Stimulated activated CD4-positive, alpha-beta T cell treated with anti-CD3 and anti-CD28 coated beads, Interleukin-4, amount 100 ng/mL, for 1 hour (primary cell): Measurements from ENCODE around the gene SMC3.
A peak's percentile ranks its signal among the peaks of the same experiment; 100 is the strongest.
"Not testable (repeated sequence)": the region's sequence is repeated elsewhere in the genome, so short reads cannot be mapped to it uniquely, and the experiment has no call there.

Experiments
- DNase-seq: peaks from one replicate; pipeline ENCODE4 v3.0.0-alpha.2; 2020

The SMC3 gene

DNA sequence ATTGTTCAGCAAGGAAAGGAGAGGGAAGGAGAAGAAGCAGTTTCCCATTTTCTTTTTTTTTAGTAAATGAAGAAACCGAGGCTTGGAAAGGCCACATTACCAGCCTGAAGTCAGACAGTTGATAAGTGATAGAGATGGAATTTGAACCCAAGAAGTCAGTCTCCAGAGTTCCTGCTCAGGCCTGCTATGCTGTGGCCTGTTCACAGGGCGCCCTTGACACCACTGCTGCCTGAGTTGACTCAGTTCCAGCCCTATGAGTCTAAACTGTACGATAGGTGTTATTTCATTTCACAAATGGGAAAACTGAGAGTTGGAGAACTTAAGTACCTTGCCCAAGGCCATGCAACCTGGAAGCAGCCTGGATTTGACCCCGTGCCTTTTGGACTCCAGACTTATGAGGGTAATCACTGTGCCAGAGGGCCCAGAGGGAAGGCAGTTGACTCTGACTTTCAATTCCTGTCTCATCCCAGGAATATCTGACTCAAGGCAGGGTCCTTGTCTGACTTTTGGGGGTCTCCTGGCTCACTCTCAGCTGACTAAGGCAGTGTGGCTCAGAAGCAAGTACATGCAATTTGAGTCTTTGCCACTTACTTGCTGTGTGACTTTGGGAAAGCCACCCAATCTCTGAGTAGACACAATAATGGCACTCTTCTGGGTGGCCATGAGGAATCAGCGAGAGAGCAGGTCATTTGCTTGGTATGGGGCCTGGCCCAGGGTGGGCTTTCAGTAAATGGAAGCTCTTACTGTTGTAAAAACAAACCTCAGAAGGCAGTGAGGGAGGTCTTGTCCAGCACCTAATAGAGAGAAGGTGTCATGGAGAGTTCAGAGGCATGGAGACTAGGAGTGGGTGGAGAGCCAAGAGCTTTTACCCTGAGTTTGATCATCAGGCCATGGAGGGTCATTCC is 58.7 kb downstream of the SMC3 start:
- DNase-seq: no peak

DNA sequence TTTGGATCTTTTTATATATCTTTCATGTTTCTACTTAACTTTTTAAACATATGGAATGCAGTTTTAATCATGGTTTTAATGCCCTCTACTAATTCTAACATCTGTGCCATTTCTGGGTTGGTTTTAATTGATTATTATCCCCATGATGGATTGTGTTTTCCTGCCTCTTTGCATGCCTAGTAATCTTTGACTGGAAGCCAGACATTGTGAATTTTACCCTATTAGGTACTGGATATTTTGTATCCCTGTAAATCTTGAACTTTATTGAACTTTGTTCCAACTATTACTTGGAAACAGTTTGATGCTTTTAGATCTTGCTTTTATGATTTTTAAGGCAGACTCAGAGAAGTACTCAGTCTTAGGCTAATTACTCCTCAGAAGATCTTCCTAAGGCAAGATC is 60.7 kb downstream of the SMC3 start:
- DNase-seq: no peak

DNA sequence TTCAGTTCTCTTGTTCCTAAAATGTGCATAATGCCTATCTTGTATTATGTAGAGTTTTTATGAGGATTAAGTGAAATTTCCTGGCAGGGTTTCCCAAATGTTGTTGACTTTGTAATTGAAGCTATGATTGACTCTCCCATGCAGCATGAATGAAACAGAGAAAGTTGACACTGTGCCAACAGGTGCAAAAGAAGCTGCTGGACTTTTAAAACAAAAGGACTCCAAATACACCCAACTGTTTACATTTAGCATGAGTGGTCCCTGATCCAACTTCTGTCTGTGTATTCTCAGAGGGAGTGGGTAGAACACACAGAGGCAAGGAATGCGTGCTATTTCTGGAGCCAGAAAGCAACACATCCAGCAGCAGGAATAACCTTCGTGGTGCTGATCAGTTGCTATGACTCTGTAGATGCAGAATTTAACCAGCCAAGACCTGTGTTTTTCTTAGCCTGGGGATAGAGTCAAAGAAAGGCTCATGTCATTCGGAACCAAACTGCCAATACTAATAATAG is 62.2 kb downstream of the SMC3 start:
- DNase-seq: no peak

DNA sequence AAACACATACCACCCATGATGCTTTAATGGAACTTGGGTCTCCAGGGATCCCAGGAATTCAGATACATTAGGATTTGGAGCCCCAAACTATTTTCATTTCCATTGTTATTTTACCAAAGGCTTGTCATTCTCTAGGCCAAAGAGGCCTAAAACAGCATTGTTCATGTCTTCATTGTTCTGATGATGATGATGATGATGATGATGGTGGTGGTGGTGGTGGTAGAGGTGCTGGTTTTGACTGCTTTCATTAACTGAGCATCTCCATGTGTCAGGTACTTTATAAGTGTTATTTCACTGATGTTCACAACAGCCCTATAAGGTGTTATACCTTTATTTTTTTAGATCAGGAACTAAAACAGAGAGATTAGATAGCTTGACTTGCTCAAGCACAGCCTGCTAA is 64.4 kb downstream of the SMC3 start:
- DNase-seq: no peak

DNA sequence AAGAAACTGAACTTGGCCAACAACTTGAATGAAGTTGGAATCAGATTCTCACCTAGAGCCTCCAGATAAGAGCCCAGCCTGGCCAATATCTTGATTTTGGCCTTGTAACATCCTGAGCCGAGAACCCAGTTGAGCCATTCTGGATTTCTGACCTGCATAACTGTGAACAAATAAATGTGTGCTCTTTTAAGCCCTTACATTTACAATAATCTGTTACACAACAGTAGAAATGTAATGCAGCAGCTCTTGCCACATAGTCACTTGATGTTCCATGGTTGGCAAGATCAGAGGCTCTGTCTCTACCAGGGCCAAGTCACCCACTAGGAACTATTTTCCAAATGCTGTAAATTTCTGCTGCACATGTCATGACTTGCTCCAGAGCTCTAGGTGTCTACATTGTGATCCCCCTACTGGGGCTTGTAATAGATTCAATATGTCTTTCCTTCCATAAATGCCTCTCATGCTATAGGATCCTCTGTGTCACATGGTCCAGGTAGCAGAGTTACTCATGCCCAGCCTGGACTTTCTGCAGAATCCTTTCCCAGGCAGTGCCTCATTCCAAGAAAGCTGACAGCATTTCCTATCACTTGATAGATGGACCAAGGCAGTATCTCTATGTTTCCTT is 65.2 kb downstream of the SMC3 start:
- no peak for DNase-seq

DNA sequence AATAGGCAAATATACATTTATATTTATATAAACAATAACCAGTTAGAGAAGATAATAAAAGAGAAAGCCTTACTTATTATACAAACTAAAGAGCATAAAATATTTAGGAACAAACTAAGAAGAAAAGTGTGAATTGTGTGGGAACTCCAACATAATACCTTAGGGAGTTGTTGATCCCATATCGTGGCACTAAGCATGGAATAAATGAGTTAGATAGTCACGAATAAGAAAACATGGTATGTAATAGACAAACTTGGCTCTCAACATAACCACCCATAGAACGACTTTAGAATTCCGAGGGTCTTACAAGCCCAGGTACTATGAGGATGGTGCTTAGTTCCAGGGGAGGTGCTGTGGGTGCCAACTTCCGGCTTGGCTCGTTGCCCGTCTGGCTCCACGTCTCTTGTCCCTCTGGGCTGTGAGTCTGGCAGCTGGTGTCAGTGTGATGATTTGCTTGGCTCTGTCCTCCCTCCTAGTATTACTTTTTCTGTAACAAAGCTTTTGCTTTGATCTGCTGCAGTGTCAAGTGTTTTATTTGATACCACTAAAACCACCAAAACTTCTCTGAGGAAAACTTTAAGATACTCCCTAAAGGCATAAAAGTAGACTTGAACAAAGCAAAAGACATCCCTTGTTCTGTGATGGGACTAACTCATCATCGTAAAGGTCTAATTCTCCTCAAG is 67.2 kb downstream of the SMC3 start:
- DNase-seq: no peak

DNA sequence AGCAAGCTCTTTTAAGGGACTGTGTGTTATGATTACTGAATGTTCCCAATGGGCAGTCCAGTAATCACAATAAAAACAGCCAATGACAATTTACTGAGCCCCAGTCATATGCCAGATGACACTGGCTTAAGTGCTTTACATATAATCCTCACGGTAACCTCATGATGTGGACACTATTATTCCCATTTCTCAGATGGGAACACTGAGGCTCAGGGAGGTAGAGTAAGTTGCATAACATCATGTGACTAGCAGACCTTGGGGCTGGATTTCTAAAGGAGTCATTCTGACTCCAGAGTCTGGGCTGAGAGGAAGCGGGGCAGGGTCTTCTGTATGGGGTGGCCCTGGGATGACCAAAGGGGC is 69.1 kb downstream of the SMC3 start:
- no peak for DNase-seq

DNA sequence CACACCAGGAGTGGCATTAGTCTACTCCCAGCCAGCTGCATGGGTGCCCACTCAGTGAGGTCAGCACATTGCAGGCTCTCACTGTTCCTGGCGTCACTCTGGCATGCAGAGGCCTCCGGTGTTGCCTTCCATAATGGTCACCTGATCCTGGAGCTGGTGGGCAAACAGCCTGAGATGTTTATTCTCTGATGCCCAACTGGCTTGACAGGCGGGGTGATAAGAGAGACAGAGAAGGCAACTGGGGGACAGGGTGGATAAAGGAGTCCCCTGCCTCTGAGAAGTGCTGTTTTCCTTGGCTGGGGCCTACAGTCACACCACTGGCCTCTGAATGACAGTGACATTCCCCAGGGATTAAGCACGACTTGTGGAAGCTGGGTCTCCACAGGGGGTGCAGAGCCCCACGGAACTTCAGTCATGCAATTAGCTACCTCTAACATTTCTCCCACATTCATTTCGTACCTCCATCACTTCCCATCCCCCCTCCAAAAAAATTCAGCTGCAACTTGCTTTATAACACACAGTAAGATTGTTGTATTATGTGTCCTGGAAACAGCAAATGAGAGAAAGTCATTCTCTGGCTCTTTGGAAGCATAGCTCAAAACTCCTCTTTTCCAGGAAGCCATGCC is 69.5 kb downstream of the SMC3 start:
- DNase-seq: no peak

DNA sequence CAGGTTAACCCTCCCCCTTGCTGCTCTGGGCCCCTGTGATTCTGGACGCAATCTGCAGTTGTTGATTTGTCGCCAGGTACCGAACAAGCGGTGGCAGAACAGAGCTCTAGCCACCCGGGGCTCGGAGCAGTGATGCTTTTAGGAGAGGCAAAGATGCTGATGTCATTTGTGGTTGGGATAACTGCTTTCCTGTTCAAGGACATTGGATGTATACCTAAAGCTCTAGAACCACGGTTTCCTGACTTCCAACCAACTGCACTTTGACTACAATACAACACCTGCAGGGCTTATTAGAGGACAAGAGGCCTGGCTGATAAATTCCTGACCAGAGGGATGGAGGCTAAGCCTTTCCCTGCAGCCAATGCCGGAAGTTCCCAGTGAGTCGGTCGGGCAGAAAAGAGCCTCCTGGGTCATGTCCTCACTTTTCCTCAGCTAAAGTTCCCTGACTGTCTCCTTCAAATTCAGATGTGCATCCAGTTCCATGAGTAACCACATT is 70.1 kb downstream of the SMC3 start:
- DNase-seq: no peak

DNA sequence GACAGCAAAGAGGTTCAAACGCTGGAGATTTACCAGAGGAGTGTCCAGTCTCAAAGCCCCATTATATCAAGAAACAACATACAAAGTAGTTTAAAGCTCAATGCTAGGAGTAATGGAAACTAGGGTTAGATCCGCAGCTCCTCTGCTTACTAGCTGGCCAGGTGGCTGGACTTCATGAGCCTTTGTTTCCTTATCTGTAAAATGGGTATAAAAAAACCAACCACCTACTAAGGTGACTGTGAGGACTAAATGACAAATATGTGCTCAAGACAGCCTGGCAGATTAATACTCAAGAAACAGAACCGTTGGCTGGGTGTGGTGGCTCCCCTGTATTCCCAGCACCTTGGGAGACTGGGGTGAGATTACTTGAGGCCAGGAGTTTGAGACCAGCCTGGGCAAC is 70.8 kb downstream of the SMC3 start:
- DNase-seq: no peak

DNA sequence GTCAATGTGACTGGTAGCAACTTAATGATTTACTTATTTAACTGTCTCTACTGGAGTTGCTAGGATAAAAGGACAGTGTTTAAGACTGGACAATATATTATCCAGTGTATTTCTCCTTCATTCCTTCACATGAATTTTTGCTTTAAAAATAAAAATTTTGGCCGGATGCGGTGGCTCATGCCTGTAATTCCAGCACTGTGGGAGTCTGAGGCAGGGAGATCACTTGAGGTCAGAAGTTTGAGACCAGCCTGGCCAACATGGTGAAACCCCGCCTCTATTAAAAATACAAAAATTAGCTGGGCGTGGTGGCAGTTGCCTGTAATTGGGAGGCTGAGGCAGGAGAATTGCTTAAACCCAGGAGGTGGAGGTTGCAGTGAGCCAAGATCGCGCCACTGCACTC is 71.6 kb downstream of the SMC3 start:
- not testable (repeated sequence) for DNase-seq

DNA sequence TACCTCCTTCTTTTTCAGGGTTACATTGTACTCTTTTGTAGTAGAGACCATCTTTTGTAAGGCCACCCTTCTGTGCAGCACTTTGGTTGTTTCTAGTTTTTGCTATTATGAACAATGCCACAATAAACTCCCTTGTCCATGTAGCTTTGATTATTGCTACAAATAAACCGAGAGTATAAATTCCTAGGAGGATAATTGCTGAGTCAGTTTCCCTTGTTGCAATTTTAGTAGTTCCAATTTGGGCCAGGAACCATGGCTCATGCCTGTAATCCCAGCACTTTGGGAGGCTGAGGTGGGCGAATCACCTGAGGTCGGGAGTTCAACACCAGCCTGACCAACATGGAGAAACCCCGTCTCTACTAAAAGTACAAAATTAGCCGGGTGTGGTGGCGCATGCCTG is 72.4 kb downstream of the SMC3 start:
- not testable (repeated sequence) for DNase-seq

DNA sequence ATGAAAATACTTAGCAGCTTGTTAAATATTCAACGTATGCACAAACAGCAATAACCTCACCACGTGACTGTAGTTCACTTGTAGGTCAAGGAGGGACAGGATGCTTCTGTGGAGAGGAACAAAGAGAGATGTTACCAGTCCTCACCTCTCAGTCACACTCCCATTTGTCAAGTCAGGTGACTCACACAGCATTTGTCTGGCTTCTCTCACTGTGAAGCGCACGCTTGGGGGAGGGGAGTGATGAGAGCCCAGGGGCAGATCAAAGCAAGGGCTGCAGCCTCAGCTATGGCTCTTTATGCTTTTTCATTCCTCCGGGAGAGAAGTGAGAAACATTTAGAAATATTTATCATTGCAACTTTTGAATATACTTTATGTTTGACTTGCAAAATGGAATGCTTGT is 73.8 kb downstream of the SMC3 start:
- peak; percentile 54 for DNase-seq

DNA sequence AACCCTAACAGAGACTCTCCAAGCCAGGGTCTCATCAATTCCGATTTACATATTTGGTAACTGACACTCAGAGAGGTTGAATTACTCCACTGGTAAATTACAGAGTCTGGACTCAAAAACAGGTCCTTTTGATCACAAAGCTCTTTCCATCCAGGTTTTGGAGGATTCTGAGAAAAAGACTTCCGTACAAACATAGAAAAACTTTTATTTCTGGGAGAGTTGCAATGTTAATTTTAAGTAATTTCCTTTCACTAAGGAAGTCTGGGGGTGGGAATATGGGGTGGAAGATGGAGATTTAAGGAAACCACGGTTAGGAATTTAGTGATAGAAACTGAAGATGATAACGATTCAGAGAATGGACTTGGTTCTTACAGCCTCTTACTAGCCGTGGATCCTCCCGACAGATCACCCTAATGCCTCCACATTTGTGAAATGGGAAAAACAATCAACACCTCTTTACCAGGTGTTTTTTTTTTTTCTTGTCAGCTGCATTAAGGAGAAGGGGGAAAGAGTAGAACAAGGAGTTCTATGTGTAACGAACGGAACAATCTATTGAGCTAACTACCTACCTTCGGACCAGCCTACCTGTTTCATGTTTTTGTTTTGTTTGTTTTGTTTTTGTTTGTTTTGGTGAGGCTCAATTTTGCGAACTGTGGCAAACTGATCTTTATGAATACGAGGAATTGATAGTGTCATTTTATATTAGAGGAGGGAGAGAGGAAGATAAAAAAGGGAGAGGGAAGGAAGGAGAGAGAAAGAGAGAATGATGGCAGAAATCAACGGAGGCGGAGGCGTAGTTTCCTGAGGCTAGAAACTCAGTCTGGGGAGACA is 74.9 kb downstream of the SMC3 start:
- DNase-seq: no peak

DNA sequence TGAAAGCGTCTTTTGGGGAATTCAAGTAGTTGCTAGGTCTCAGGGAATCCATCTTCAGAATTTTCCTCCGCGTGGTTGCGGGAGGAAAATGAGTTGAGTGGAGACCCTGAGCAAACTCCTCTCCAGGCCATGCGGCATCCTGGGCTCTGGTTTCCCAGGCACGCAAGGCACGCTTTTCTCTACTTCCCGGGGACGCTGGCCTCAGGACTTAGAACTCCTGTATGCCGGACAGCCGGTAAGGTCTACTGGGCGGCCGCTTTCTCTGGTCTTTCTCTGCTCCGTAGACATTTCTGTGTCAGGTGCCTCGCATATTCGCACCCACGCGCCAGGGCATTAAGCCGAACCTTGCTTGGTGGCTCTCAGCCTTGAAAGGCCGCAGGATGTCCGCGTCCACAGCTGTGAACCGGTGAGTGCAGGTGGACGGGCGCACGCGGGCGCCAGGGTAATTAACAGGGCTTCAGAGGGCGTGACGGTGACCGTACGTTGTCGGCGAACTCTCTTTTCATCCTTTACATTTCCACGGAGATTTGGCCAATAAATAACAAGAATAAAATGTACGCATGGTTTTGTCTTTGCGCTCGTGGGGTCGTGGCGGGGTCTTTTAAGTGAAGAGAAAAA is 75.6 kb downstream of the SMC3 start:
- DNase-seq: peak; percentile 11

DNA sequence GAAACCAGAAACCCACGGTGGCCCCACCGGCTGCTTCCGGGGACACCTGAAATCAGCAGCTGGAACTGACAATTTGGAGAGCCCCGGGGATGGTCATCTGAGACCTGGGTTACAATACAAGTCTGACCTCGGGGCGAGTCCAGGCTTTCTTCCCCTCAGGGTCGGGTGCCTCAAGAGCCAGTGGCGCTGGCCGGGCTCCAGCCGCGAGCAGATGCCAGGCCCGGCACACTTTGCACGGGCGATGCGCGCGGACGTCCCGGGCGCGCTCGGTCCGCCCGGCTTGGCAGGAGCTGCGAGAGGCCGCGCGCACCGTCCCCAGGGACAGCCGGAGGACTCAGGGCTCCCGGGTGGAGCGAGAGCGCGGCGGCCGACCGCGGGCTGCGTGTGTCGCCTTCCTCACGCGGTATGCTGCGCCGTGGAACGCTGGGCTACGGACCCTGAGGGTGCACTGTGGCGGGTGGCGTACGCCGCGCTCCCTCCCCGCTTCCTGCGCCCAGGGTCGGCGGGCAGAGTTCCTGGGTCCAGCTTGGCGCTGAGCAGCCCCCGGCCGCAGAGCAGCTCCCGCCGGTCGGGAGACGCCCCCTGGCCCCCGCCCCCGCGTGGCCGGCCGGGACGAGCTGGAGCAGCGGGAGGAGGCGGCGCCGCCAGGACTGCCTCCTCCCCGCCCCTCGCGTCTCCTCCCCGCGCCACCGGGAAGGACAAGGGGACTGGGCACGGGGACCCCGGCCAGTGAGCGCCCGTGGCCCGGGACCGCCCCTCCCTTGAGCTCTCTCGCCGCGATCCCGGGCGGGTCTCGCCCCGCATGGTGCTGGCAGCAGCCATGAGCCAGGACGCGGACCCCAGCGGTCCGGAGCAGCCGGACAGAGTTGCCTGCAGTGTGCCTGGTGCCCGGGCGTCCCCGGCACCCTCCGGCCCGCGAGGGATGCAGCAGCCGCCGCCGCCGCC is 76.4 kb downstream of the SMC3 start, which contains the start of gene RBM20:
TSS of gene RBM20 (plus strand) at position 684 of the 945 bp plus-strand sequence. CDS start at position 803, 119 bp downstream.
- peak; percentile 22 for DNase-seq

DNA sequence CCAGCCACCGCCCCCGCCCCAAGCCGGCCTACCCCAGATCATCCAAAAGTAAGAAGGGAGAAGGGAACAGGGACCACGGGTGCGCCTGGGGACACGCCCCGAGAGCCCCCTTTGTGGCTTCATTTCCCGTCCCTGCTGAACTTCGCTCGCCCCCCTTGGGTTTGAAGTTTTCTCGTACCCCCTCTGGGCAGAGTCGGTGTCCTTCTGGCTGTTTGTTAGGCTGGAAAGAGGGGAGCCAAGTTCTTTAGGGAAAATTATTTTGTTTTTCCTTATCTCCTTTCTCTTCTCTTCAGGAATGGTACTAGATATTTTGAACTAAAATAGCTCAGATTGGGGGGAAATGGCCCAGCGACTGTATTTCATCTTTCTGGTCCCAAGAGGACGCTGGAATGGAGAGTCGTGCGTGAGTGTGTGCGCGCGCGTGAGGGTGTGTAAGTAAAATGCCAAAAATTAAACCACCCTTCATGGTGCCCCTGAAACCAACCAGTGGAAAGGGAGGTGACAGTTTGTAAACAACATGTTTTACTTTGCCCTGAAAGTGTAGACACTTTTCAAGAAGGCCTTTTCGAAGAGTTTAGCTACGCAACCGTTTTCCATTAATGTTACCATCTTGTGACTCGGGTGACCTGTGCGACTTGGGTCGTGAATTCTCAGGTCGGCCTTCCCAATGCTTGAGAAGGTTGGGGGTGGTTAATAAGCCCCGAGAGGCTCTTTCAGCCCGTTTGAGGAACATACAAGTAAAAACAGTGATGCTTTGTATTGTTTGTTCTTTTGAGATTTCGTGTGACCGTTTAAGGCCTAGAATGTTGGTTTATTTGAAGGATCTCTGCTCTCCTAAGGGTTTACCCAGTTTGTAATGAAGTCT is 77.3 kb downstream of the SMC3 start:
- DNase-seq: no peak

DNA sequence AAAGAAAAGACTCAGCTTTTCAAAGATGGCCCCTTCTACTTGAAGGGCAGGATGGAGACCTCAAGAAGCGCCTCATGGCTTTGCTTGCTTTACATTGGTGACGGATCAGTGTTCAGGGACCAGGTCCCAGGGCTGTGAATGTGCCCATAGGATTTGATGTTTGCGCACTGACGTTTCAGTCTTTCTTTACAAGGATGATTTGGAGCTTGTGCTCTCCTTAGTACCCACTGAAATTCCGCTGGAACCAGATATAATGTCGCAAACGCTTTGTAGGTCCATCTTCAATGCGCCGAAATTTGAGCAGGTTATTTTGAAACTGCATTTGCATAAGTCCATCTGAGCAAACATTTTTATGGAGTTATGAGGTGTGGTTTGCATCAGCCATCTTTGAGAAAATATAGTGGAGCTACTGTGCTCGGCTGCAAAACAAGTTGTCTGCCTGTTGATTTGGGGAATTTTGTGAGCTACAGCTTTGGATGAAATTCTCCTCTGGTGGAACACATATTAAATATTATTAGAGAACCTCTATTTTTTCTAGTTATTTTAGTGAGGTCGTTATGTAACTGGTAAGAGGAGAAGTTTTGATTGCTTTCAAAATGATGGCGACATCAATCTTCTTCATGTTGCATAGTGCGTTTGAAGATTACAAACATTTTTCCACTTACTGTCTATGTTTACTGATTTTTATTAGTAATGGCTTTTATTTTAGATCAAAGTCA is 79.1 kb downstream of the SMC3 start:
- no peak for DNase-seq

DNA sequence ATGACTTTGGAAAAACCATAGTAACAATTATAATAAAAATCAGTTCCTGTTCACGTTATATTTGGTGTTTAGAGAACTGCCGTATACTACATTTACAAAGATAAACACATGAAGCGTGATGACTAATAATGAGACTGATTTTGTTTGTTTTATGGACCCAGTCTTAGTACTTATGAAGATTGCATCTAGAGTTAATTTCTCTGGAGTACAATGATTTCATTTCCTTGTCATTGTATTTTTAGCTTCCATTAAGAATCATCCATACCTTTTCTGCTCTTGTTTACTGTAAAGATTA is 79.6 kb downstream of the SMC3 start:
- no peak for DNase-seq
